GM18505 (cell line): ENCODE data around the gene DOCK1.
"Not testable (repeated sequence)": the region's sequence is repeated elsewhere in the genome, so short reads cannot be mapped to it uniquely, and the experiment has no call there.

Source experiments
- ATAC-seq: cut with Tn5 transposase; IDR thresholded peaks from one replicate; pipeline ENCODE4 v1.9.1; 2021; ENCODE audit not compliant: unreplicated experiment
- POLR2A ChIP-seq: IDR thresholded peaks from 4 replicates; pipeline ENCODE4 v1.6.1; 2011; ENCODE audit warnings: borderline replicate concordance; ENCODE audit not compliant: insufficient read depth, insufficient read length; ENCODE audit errors: extremely low read depth

DOCK1 gene

DNA sequence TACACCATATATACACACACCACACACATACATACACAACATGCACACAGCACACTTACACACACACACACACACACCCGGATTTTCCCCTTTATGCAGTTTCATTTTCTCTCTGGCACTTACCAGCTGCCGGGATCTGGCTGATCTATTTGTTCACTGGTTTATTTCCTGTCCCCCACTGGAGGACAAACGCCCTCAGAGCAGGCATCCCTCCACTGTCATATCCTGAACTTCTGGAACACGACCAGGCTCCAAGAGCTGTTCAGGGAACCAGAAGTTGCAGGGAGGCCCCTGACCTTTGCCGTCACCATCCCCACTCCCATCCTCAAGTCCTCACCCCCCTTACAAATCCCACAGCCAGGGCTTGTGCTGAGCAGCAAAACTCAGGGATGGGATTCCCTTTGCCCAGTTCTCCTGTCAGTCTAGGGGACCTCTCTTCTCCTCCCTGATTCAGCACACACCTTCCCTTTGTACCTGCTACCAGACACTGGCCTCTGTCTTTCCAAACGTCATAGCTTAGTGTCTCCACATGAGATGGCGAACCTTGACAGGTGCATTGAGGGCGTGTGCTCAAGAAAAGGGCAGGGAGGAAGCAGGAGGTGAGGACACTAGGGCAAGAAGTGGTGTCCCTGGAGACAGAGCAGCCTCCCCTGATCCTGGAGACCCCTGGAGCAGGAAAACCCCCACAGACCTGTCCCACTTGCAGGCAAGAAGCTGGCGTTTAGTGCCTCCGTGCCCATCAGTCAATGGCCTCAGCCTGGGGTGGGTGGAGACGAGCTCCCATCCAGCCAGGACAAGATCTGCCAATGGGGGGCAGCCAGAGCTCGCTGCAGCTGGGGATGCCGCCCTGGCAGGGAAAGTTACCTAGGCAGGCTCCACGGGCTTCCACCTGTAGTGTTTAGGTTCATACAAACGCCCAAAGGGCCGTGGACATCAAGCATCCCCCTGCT, 12.7 kb upstream of the DOCK1 start:
- no peak for TF ChIP-seq POLR2A
- ATAC-seq, result no peak

DNA sequence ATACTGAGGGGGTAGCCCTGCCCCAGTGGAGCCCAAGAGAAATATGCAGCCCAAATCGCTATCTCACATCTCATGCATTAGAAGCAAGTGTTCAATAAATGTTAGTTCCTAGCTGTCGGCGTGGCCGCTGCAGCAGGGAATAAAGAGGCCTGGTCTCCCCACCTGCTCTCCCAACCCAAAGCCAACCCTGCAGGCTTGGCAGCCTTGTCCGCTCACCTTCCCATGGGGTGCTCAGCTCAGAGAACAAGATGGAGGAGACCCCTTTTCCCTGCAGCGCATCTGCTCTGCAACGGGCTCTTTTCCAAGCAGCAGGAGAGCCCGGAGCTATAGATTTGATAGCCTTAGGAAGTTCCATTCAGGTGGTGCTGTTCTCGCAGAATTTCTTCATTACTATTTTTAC, 12.0 kb upstream of the DOCK1 start:
- TF ChIP-seq POLR2A, result no peak
- ATAC-seq, result no peak

- no peak for ATAC-seq
- TF ChIP-seq POLR2A, result no peak
These were observed 11.4 kb upstream of the DOCK1 start for GRCh38 chr10:126893841-126894240.

DNA sequence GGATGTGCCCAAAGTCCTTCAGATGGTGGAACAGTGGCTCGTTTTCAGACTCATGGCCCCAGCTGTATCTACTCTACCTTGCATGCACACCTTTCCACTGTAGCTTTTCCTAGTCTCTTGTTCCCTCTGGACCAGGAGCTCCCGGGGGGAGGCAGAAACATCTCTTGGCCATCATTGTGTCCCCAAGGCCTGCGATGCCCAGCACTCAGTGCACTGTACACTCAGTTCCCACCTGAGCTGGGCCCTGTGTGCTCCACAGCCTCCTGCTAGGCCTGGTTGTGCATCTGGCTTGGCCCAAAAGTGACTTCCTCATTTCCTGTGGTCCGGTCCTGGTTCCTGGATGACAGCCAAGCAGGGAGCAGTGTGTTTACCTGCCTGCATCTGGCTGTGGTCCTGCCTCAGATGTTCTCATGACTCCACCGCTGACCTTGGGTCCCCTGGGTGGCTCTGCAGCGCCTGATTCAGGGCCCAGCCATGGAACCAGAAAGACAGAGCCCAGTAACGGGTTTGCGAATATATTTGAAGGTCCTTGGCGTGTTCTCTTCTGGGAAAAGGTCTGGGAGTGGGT, 9.9 kb upstream of the DOCK1 start:
- TF ChIP-seq POLR2A, result no peak
- ATAC-seq, result no peak

DNA sequence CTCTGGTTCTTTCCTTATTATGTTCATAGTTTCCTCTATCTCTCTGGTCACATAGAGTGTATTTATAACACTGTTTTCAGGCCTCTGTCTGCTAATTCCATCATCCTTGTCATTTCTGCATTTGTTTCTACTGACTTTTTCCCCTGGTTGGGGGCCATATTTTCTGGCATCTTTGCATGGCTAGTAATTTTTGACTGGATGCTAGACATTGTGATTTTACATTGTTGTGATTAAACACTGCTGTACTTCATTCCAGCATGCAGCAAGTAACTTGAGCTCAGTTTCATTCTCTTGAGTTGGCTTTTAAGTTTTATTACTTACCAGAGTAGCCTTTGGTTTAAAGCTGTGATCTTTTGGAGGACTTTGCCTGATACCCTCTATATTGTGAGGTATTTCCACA, 6.8 kb upstream of the DOCK1 start:
- ATAC-seq, result no peak
- TF ChIP-seq POLR2A, result no peak

DNA sequence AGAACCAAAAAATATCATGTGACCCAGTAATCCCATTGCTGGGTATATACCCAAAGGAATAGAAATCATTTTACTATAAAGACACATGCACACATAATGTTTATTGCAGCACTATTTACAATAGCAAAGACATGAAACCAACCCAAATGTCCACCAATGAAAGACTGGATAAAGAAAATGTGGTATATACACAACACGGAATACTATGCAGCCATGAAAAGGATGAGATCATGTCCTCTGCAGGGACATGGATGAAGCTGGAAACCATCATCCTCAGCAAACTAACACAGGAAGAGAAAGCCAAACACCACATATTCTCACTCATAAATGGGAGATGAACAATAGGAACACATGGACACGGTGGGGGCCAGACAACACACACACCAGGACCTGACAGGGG, 5.7 kb upstream of the DOCK1 start:
- not testable (repeated sequence) for ATAC-seq

- no peak for ATAC-seq
- no peak for TF ChIP-seq POLR2A
These were observed 3.1 kb upstream of the DOCK1 start for GRCh38 chr10:126902157-126902556.

DNA sequence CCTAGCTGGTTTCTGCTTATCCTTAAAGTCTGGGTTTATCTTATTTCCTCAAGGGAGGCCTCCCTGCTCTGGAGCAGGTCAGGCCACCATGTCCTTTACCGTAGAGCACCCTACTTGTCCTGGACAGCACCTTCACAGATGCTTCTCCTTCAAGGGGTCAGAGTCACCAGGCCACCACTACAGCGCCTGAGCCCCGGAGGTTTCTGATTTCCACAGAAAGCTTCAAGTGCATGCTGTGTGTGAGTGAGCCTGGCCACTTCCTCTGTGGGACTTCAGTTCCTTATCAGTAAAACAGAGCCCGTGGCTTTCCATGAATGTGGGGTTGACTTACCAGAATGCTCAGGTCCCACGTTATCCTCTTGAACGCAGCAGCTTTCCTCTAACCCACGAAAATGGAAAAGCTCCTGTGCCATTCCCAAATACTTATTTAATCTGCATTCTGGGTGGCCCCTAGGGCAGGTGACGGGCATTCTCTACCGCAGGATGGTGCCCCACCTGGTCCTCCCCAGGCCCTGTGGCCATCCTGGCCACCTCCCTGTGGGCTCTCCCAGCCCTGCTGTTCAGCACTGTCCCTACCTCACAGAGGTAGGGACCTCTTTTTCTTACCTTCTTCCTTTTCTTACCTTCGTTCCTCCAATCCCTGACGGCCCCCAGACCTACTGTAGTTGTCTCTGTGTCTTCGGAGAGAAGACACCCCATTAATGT, 1.4 kb upstream of the DOCK1 start:
- no peak for ATAC-seq
- TF ChIP-seq POLR2A, result no peak

DNA sequence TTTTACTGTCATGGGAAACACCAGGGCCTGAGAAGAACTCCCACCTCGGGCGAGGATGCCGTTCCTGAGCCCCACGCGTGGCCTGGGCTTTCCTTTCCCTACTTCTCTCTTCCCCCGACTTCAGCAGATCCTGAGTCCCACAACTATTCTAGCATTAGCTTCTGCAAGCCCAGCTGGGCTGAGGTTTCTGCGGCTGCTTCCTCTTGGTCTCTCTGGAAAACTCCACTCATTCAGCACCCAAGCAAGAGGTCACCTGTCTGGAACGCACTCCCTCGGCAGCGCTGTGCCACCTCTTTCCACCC, 761 bp upstream of the DOCK1 start:
- no peak for TF ChIP-seq POLR2A
- ATAC-seq, result no peak

- ATAC-seq, result no peak
- TF ChIP-seq POLR2A, result no peak
These were observed 812 bp downstream of the DOCK1 start for GRCh38 chr10:126905776-126906703.

GRCh38 chr10:126906704-126907422, 1.6 kb downstream of the DOCK1 start:
- ATAC-seq, result no peak

GRCh38 chr10:126907423-126907970, 2.3 kb downstream of the DOCK1 start:
- TF ChIP-seq POLR2A, result no peak
- ATAC-seq, result no peak

More at GRCh38 chr10:126906704-126907422, 1.6 kb downstream of the DOCK1 start:
- no peak for TF ChIP-seq POLR2A
